OCI-LY3 (cell line): ENCODE data around the gene COL27A1.

Experiments used
- EZH2phosphoT487 ChIP-seq: fragments of 200-600 bp; shearing (Covaris generic); IDR thresholded peaks from 2 replicates; pipeline ENCODE4 v1.6.1; 2018; ENCODE audit warnings: antibody characterized with exemption, mixed run types, low read depth
- TF ChIP-seq, protein P1 (sequence below): fragments of 200-600, 300-600 bp; sonication (generic); IDR thresholded peaks from 2 replicates; pipeline ENCODE4 v1.5.1; 2014; ENCODE audit warnings: antibody characterized with exemption, low read length, low read depth

DNA sequence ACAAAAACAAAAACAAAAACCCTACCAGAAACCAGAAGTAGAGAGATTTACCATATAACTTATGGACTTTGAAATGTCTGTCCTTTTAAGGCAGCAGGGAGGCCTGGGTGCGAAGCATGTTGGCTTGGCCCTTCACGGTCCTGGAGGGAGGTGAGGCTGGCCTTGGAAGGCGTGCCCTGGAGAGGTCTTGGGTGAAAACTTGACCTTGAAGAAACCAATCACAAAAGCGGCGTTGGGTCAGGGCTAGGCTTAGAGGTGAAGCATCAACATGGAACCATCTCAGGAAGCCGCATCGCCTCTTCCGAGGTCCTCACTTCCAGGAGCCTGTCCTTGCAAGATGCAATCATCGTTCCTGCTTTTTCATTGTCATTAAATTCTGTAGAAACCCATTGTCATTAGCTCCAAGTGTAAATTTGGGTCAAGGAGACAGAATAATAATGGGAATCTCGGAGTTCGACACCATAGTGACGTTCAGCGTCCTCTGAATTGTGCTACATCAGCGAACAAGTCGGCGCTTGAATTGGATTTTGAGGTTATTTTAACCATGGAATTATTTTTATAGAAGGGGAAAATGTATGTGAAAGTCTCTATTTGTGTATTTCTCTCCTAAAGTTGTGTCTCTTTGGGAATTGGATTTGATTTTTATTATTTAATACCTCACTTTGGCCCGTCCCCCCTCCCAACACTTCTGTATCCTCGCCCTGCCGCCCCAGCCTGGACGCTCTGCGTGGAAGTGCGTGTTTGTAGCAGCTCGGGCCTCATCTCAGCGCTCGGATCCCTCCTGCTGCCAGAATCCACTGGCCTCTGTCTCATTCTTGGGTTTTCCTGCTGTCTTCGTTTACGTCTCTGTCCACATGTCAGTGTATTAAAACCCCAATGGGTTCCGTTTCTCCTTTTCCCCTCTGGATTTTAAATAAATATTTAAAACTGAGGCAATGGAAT is 156.5 kb downstream of the COL27A1 start:
- TF ChIP-seq, protein P1, sequence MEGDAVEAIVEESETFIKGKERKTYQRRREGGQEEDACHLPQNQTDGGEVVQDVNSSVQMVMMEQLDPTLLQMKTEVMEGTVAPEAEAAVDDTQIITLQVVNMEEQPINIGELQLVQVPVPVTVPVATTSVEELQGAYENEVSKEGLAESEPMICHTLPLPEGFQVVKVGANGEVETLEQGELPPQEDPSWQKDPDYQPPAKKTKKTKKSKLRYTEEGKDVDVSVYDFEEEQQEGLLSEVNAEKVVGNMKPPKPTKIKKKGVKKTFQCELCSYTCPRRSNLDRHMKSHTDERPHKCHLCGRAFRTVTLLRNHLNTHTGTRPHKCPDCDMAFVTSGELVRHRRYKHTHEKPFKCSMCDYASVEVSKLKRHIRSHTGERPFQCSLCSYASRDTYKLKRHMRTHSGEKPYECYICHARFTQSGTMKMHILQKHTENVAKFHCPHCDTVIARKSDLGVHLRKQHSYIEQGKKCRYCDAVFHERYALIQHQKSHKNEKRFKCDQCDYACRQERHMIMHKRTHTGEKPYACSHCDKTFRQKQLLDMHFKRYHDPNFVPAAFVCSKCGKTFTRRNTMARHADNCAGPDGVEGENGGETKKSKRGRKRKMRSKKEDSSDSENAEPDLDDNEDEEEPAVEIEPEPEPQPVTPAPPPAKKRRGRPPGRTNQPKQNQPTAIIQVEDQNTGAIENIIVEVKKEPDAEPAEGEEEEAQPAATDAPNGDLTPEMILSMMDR = no peak
- no peak for TF ChIP-seq EZH2phosphoT487
